Endothelial cell (in vitro differentiated cells): ENCODE data around the gene RIPK4. TPM values are rescaled to one million over a fixed set of nuclear protein-coding genes. Genes with fewer than 3 reads are reported as not detected.
"Not testable (repeated sequence)": the region's sequence is repeated elsewhere in the genome, so short reads cannot be mapped to it uniquely, and the experiment has no call there.

Source experiments
- DNase-seq: peaks from one replicate; pipeline ENCODE4 v3.0.0; 2021; ENCODE audit warnings: low spot score
- H3K27ac Mint-ChIP-seq: one replicate; pipeline ENCODE4 v1.8.0; 2021; ENCODE audit warnings: mixed read lengths, inconsistent platforms; ENCODE audit not compliant: unreplicated experiment
- H3K27me3 Mint-ChIP-seq: one replicate; pipeline ENCODE4 v1.8.0; 2021; ENCODE audit warnings: mild to moderate bottlenecking, moderate library complexity, mixed read lengths, inconsistent platforms; ENCODE audit not compliant: unreplicated experiment
- H3K36me3 Mint-ChIP-seq: one replicate; pipeline ENCODE4 v1.8.0; 2021; ENCODE audit warnings: mild to moderate bottlenecking, low read depth, mixed read lengths, inconsistent platforms; ENCODE audit not compliant: unreplicated experiment
- H3K4me1 Mint-ChIP-seq: one replicate; pipeline ENCODE4 v1.8.0; 2021; ENCODE audit warnings: mild to moderate bottlenecking, mixed read lengths, inconsistent platforms; ENCODE audit not compliant: unreplicated experiment
- H3K4me3 Mint-ChIP-seq: one replicate; pipeline ENCODE4 v1.8.0; 2021; ENCODE audit warnings: mild to moderate bottlenecking, mixed read lengths, inconsistent platforms; ENCODE audit not compliant: unreplicated experiment
- H3K9me3 Mint-ChIP-seq: one replicate; pipeline ENCODE4 v1.8.0; 2021; ENCODE audit warnings: mixed read lengths, inconsistent platforms; ENCODE audit not compliant: unreplicated experiment
- total RNA-seq: library from RNA; stranded (reverse); fragmentation: NEBNext Ultra II Directional; extraction: Animal tissue kit (Norgen Biotek cat#: 25700); gene quantifications from one replicate; pipeline ENCODE4 v1.2.1, GENCODE V29; 2021; ENCODE audit not compliant: unreplicated experiment
- TF ChIP-seq, protein P1 (sequence below): fragments of 200-600 bp; sonication (generic); IDR thresholded peaks from one replicate; pipeline ENCODE4 v1.5.0; 2021; ENCODE audit warnings: antibody characterized with exemption; ENCODE audit not compliant: unreplicated experiment

RIPK4 gene
- total RNA-seq, 1 donor from 2014 or later, result 9.6 TPM

DNA sequence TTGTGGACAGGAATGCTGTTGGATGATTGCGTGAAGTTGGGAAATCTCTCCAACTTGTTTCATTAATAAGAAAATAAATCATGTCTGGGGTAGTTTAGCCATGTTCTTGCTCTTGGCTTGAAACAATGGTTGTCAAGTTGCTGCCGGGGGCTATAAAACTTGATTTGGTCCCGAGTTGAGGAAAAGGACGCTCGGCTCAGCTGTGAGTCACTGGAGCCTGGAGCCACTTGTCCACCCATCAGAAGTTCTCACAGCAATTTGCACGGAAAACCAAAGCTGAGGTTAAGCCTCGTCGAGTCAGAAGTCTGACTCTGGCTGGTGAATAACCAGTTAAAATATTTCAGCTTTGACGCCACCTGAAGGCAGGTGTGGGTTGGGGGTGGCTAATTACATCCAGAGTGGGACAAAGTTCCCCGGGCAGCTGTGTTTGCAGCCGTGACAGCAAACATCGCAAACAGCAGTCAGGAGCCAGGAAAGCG is 19.7 kb upstream of the RIPK4 start:
- Mint-ChIP-seq H3K36me3 (no peaks in the 10 kb centered on the region), H3K4me3 (no peak overlapping the region), H3K27me3 (no peaks in the 10 kb centered on the region), H3K4me1 (no peaks in the 10 kb centered on the region), H3K9me3 (no peaks in the 10 kb centered on the region), H3K27ac (no peak overlapping the region)
- no peak for DNase-seq
- TF ChIP-seq, protein P1, sequence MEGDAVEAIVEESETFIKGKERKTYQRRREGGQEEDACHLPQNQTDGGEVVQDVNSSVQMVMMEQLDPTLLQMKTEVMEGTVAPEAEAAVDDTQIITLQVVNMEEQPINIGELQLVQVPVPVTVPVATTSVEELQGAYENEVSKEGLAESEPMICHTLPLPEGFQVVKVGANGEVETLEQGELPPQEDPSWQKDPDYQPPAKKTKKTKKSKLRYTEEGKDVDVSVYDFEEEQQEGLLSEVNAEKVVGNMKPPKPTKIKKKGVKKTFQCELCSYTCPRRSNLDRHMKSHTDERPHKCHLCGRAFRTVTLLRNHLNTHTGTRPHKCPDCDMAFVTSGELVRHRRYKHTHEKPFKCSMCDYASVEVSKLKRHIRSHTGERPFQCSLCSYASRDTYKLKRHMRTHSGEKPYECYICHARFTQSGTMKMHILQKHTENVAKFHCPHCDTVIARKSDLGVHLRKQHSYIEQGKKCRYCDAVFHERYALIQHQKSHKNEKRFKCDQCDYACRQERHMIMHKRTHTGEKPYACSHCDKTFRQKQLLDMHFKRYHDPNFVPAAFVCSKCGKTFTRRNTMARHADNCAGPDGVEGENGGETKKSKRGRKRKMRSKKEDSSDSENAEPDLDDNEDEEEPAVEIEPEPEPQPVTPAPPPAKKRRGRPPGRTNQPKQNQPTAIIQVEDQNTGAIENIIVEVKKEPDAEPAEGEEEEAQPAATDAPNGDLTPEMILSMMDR, result no peak

DNA sequence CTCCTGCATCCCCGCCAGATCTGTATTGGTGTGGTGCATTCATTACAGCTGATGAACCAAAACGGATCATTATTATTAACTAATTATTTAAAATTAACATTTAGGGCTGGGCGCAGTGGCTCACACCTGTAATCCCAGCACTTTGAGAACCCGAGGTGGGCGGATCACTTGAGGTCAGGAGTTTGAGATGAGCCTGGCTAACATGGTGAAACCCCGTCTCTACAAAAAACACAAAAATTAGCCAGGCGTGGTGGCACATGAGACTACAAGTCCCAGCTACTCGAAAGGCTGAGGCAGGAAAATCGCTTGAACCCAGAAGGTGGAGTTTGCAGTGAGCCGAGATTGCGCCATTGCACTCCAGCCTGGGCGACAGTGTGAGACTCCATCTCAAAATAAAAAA is 18.4 kb upstream of the RIPK4 start:
- not testable (repeated sequence) for H3K36me3 Mint-ChIP-seq, H3K9me3 Mint-ChIP-seq, H3K27ac Mint-ChIP-seq, H3K4me1 Mint-ChIP-seq, H3K4me3 Mint-ChIP-seq, DNase-seq, H3K27me3 Mint-ChIP-seq

DNA sequence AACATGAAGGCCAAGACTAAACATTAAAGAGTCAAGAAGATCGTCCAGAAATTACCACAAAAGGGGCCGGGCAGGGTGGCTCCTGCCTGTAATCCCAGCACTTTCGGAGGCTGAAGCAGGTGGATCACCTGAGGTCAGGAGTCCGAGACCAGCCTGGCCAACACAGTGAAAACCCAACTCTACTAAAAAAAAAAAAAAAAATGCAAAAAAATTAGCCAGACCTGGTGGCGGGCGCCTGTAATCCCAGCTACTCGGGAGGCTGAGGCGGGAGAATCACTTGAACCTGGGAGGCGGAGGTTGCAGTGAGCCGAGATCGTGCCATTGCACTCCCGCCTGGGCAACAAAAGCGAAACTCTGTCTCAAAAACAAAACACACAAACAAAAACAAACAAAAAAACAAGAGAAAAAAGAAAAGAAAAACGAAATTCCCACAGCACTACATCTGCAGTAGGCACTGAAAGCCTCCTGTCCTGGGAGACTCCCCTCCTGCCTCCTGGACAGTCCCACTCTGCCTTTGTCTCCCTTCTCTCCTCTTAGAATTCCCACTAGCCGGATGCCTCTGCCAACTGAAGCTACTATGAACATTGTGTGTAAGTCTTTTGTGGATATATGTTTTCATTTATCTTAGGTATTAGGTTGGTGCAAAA is 17.7 kb upstream of the RIPK4 start:
- H3K4me3 Mint-ChIP-seq, result no peak overlapping the region
- no peaks in the 10 kb centered on the region for H3K27me3 Mint-ChIP-seq
- DNase-seq, result no peak
- TF ChIP-seq, protein P1, result no peak
- no peak overlapping the region for H3K27ac Mint-ChIP-seq
- H3K4me1 Mint-ChIP-seq, result no peaks in the 10 kb centered on the region
- no peaks in the 10 kb centered on the region for H3K36me3 Mint-ChIP-seq
- no peaks in the 10 kb centered on the region for H3K9me3 Mint-ChIP-seq

DNA sequence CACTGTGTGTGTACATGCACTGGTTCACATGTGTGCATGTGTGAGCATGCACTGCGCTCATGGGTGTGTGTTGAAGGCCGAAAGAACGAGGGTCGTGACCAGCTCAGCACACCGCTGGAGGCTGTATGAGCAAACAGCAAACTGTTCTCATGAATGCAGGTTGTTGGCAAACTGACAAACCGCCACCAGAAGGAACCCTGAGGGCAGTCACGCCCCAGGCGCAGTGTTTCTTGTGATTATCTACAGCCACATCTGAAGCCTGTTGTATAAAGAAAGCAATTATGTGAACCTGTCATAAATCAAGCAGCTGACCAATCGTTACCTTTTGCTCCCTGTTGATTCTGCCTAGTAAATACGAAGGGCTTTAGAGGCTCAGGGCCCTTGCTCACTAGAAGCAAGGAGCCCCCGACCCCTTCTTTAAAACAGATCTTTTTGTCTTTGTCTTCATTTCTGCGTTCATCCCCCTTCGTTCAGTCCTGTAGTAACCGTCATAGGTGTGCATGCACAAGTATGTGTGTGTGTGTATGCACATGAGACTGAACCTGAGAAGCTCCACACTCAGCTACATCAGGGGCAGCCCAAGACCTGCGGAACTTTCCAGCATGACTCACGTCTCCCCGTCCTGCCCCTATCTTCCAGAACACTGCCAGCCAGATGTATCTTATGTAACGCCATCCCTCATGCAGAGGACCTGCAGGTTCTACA is 16.8 kb upstream of the RIPK4 start:
- TF ChIP-seq, protein P1, result no peak
- Mint-ChIP-seq H3K27me3 (no peaks in the 10 kb centered on the region), H3K27ac (no peak overlapping the region), H3K36me3 (no peaks in the 10 kb centered on the region), H3K9me3 (no peaks in the 10 kb centered on the region), H3K4me1 (no peaks in the 10 kb centered on the region), H3K4me3 (no peak overlapping the region)
- DNase-seq, result no peak

DNA sequence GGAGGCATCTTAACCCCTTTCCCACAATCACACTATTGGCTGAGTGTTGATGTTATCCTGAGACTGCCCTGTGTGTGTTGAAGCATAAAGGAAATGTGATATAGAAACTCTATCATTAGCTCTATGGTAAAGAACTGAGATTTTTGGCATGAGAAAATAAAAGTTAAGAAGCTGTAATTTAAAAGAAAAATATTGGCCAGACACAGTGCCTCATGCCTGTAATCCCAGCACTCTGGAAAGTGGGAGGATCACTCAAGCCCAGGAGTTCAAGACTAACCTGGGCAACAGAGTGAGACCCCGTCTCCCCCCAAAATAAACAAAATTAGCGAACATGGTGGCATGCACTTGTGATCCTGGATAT is 14.2 kb upstream of the RIPK4 start:
- H3K27ac Mint-ChIP-seq, result no peak overlapping the region
- no peak for DNase-seq
- H3K4me1 Mint-ChIP-seq, result peaks cover 8% of the 10 kb centered on the region
- no peaks in the 10 kb centered on the region for H3K36me3 Mint-ChIP-seq
- H3K9me3 Mint-ChIP-seq, result no peaks in the 10 kb centered on the region
- H3K4me3 Mint-ChIP-seq, result no peak overlapping the region
- TF ChIP-seq, protein P1, result no peak
- H3K27me3 Mint-ChIP-seq, result peaks cover 4% of the 10 kb centered on the region
